GM23338 (cell line): ENCODE data around the gene DCST1. TPM values are rescaled to one million over a fixed set of nuclear protein-coding genes. Genes with fewer than 3 reads are reported as not detected.

Experiments used
- ATAC-seq: fragments of 200-7000 bp; cut with Tn5 transposase; 3 replicates; pipeline ENCODE4 v1.9.1; 2020
- DNase-seq: peaks from one replicate; pipeline ENCODE4 v3.0.0-alpha.2; 2015; ENCODE audit warnings: low spot score
- H2AFZ ChIP-seq: fragments of 200-600 bp; sonication (generic); 2 replicates; pipeline ENCODE4 v1.8.0; 2016; ENCODE audit warnings: antibody characterized with exemption, mild to moderate bottlenecking, moderate library complexity
- H3F3A ChIP-seq: fragments of 200-600 bp; sonication (generic); replicated peaks from 2 replicates; pipeline ENCODE4 v1.8.0; 2017; ENCODE audit warnings: antibody characterized with exemption, mixed run types, low read depth
- H3K27ac ChIP-seq: fragments of 200-600 bp; sonication (generic); 2 replicates; pipeline ENCODE4 v1.6.1; 2016; ENCODE audit warnings: low read depth
- H3K27me3 ChIP-seq: fragments of 200-600 bp; sonication (generic); 2 replicates; pipeline ENCODE4 v1.8.0; 2016; ENCODE audit warnings: mild to moderate bottlenecking, mixed run types, moderate library complexity; ENCODE audit not compliant: insufficient read depth
- H3K36me3 ChIP-seq: fragments of 200-600 bp; sonication (generic); 2 replicates; pipeline ENCODE4 v1.8.0; 2016; ENCODE audit warnings: mild to moderate bottlenecking; ENCODE audit not compliant: insufficient read depth
- H3K4me1 ChIP-seq: fragments of 200-600 bp; sonication (generic); 2 replicates; pipeline ENCODE4 v1.8.0; 2016; ENCODE audit warnings: mild to moderate bottlenecking, moderate library complexity; ENCODE audit not compliant: insufficient read depth
- H3K4me2 ChIP-seq: fragments of 200-600 bp; sonication (generic); 2 replicates; pipeline ENCODE4 v1.7.1; 2017; ENCODE audit warnings: mixed run types
- H3K4me3 ChIP-seq: fragments of 200-600 bp; sonication (generic); 2 replicates; pipeline ENCODE4 v1.6.1; 2016; ENCODE audit warnings: mixed run types
- H3K79me2 ChIP-seq: fragments of 200-600 bp; sonication (generic); replicated peaks from 2 replicates; pipeline ENCODE4 v1.8.0; 2017; ENCODE audit warnings: mild to moderate bottlenecking; ENCODE audit not compliant: insufficient read depth
- H3K9me2 ChIP-seq: fragments of 200-600 bp; sonication (generic); 2 replicates; pipeline ENCODE4 v1.8.0; 2017; ENCODE audit not compliant: insufficient read depth
- H4K20me1 ChIP-seq: fragments of 200-600 bp; sonication (generic); replicated peaks from 2 replicates; pipeline ENCODE4 v1.8.0; 2017; ENCODE audit warnings: mild to moderate bottlenecking; ENCODE audit not compliant: insufficient read depth
- H3K27ac Mint-ChIP-seq: 2 replicates; pipeline ENCODE4 v1.8.0; 2020; ENCODE audit warnings: inconsistent platforms, mild to moderate bottlenecking, moderate library complexity, mixed read lengths
- H3K27me3 Mint-ChIP-seq: 3 replicates; pipeline ENCODE4 v1.8.0; 2022; ENCODE audit warnings: low read depth, mild to moderate bottlenecking, moderate library complexity, mixed read lengths, inconsistent platforms; ENCODE audit not compliant: insufficient read depth, poor library complexity
- H3K36me3 Mint-ChIP-seq: 3 replicates; pipeline ENCODE4 v1.8.0; 2021; ENCODE audit warnings: low read depth, mild to moderate bottlenecking, inconsistent platforms, moderate library complexity, mixed read lengths
- H3K4me1 Mint-ChIP-seq: 3 replicates; pipeline ENCODE4 v1.8.0; 2020; ENCODE audit warnings: mild to moderate bottlenecking, inconsistent platforms, mixed read lengths
- H3K4me3 Mint-ChIP-seq: 3 replicates; pipeline ENCODE4 v1.8.0; 2021; ENCODE audit warnings: moderate library complexity, mild to moderate bottlenecking, inconsistent platforms, mixed read lengths
- H3K9me3 Mint-ChIP-seq: 3 replicates; pipeline ENCODE4 v1.8.0; 2020; ENCODE audit warnings: moderate library complexity, mild to moderate bottlenecking, inconsistent platforms, mixed read lengths
- CREB1 ChIP-seq: fragments of 250-450 bp; sonication (Bioruptor Pico); IDR thresholded peaks from 2 replicates; pipeline ENCODE4 v1.5.0; 2020; ENCODE audit warnings: low read depth, mild to moderate bottlenecking, moderate library complexity
- CTCF ChIP-seq, 2 experiments: fragments of 200-600 bp in 1 of 2; sonication (generic) in 1 of 2; conservative IDR thresholded peaks; 2 replicates each; pipeline versions ENCODE4 v1.5.1 to v1.6.1; 2016 to 2017; ENCODE audit warnings: antibody characterized with exemption in 2 of 2, low read depth in 2 of 2, mild to moderate bottlenecking in 2 of 2, moderate library complexity in 1 of 2
- ETS1 ChIP-seq: IDR thresholded peaks from 2 replicates; pipeline ENCODE4 v1.6.1; 2016; ENCODE audit warnings: antibody characterized with exemption
- EZH2 ChIP-seq: fragments of 200-600 bp; sonication (generic); IDR thresholded peaks from one replicate; pipeline ENCODE4 v1.8.0; 2017; ENCODE audit warnings: antibody characterized with exemption, mild to moderate bottlenecking, low read depth; ENCODE audit not compliant: unreplicated experiment
- EZH2phosphoT487 ChIP-seq: fragments of 200-600 bp; sonication (generic); IDR thresholded peaks from one replicate; pipeline ENCODE4 v1.8.1; 2018; ENCODE audit warnings: antibody characterized with exemption; ENCODE audit not compliant: unreplicated experiment
- JUNB ChIP-seq: IDR thresholded peaks from one replicate; pipeline ENCODE4 v1.6.1; 2016; ENCODE audit warnings: antibody characterized with exemption; ENCODE audit not compliant: unreplicated experiment
- NANOG ChIP-seq: IDR thresholded peaks from 2 replicates; pipeline ENCODE4 v1.6.1; 2016; ENCODE audit warnings: antibody characterized with exemption, borderline replicate concordance
- POLR2AphosphoS5 ChIP-seq: IDR thresholded peaks from 2 replicates; pipeline ENCODE4 v1.6.1; 2016; ENCODE audit warnings: antibody characterized with exemption, low read depth
- REST ChIP-seq: IDR thresholded peaks from one replicate; pipeline ENCODE4 v1.6.1; 2018; ENCODE audit warnings: antibody characterized with exemption; ENCODE audit not compliant: unreplicated experiment
- STAT1 ChIP-seq: IDR thresholded peaks from one replicate; pipeline ENCODE4 v1.6.1; 2016; ENCODE audit warnings: antibody characterized with exemption; ENCODE audit not compliant: unreplicated experiment
- ZNF114 ChIP-seq: fragments of 250-450 bp; sonication (Bioruptor Pico); IDR thresholded peaks from 2 replicates; pipeline ENCODE4 v1.5.0; 2020; ENCODE audit warnings: mild to moderate bottlenecking, moderate library complexity
- ZNF331 ChIP-seq: fragments of 250-450 bp; sonication (Bioruptor Pico); IDR thresholded peaks from 2 replicates; pipeline ENCODE4 v1.5.0; 2020; ENCODE audit warnings: low read depth, mild to moderate bottlenecking, moderate library complexity
- ZNF462 ChIP-seq: fragments of 250-450 bp; sonication (Bioruptor Pico); IDR thresholded peaks from 2 replicates; pipeline ENCODE4 v1.5.0; 2020; ENCODE audit warnings: mild to moderate bottlenecking, moderate library complexity
- polyA plus RNA-seq: library from polyadenylated mRNA; unstranded; fragments of >200 nt; fragmentation: Nextera tagmentation; extraction: Ambion mirVana; gene quantifications from 2 replicates; pipeline ENCODE4 v1.2.1, GENCODE V29; 2016
- total RNA-seq: library from RNA; depleted of rRNA; stranded (reverse); fragments of >200 nt; shearing (Covaris generic); gene quantifications from 2 replicates; pipeline ENCODE4 v1.2.3, GENCODE V29; 2014

The DCST1 gene
- total and polyA plus RNA-seq, 2 experiments from 2014 or later: not detected

- peaks cover 36% of the 10 kb centered on the region for H3K4me1 Mint-ChIP-seq
Observed at GRCh38 chr1:155043793-155044192, 10.2 kb downstream of the DCST1 start.

More at GRCh38 chr1:155043793-155044192, 10.2 kb downstream of the DCST1 start:
- H3K27ac Mint-ChIP-seq: no peak overlapping the region
- H3K36me3 ChIP-seq: no peaks in the 10 kb centered on the region
- H3K27me3 Mint-ChIP-seq: peaks cover 22% of the 10 kb centered on the region
- H4K20me1 ChIP-seq: no peaks in the 10 kb centered on the region
- H3F3A ChIP-seq: 0 out of 2 replicates have a peak, but pooled peaks cover 3% of the 10 kb centered on the region
- H3K4me2 ChIP-seq: no peak overlapping the region
- no peaks in the 10 kb centered on the region for H3K36me3 Mint-ChIP-seq
- no peak for ATAC-seq
- no peaks in the 10 kb centered on the region for H3K9me2 ChIP-seq
- H3K4me3 ChIP-seq: no peak overlapping the region
- no peak overlapping the region for H2AFZ ChIP-seq
- TF ChIP-seq NANOG (no peak), ETS1 (no peak), STAT1 (no peak), ZNF462 (CRISPR knock-in tag) (no peak), EZH2 (no peak), CREB1 (CRISPR knock-in tag) (no peak), POLR2AphosphoS5 (no peak), JUNB (no peak), EZH2phosphoT487 (no peak), REST (no peak), CTCF (conservative IDR thresholded peaks at IDR 0.05; ENCODE audit: low read depth in 2 of 2) (no peak), ZNF114 (CRISPR knock-in tag) (no peak), ZNF331 (CRISPR knock-in tag) (no peak)
- H3K27me3 ChIP-seq: no peaks in the 10 kb centered on the region
- DNase-seq: no peak
- H3K79me2 ChIP-seq: no peaks in the 10 kb centered on the region
- H3K4me3 Mint-ChIP-seq: no peak overlapping the region; the same call in 2 of the 3 replicates
- H3K27ac ChIP-seq: no peak overlapping the region
- no peaks in the 10 kb centered on the region for H3K9me3 Mint-ChIP-seq
- peaks cover 4% of the 10 kb centered on the region; the same call in 1 of the 2 replicates for H3K4me1 ChIP-seq
